PC-3 (cell line): ENCODE results near the gene DGKH. TPM values are rescaled to one million over a fixed set of nuclear protein-coding genes. Genes with fewer than 3 reads are reported as not detected.

Experiments
- ATAC-seq: fragments of 200-7000 bp; cut with Tn5 transposase; 2 replicates; pipeline ENCODE4 v1.9.1; 2020; ENCODE audit warnings: mild to moderate bottlenecking, moderate library complexity
- BruUV-seq: library from RNA; stranded (reverse); fragments of 400-500 nt; replicated peaks from 2 replicates; lab custom pipeline; 2021; lab: Mats Ljungman, UMichigan
- CTCF ChIA-PET: fragments of 300-600 bp; sonication (Branson Sonifier 250); formaldehyde crosslinking; loops from one replicate; lab custom pipeline; 2022; ENCODE audit warnings: antibody characterized with exemption; lab: Charles Lee
- POLR2A ChIA-PET: fragments of 300-600 bp; sonication (Branson Sonifier 250); formaldehyde crosslinking; loops from one replicate; lab custom pipeline; 2022; ENCODE audit warnings: antibody characterized with exemption; ENCODE audit not compliant: unreplicated experiment; lab: Charles Lee
- DNase-seq: peaks from one replicate; pipeline ENCODE4 v3.0.0-alpha.2; 2015
- H2AFZ ChIP-seq: fragments of 300-600 bp; sonication (generic); 2 replicates; pipeline ENCODE4 v1.6.0; 2016; ENCODE audit warnings: antibody characterized with exemption, low read length
- H3F3A ChIP-seq: fragments of 300-600 bp; sonication (generic); one replicate; pipeline ENCODE4 v1.6.0; 2017; ENCODE audit warnings: antibody characterized with exemption, low read length, control low read depth, mild to moderate bottlenecking; ENCODE audit not compliant: unreplicated experiment
- H3K27ac ChIP-seq: fragments of 300-600 bp; sonication (generic); 2 replicates; pipeline ENCODE4 v1.5.1; 2016; ENCODE audit warnings: mild to moderate bottlenecking, low read length
- H3K27me3 ChIP-seq: fragments of 300-600 bp; sonication (generic); 2 replicates; pipeline ENCODE4 v1.6.1; 2016; ENCODE audit warnings: low read length, mixed read lengths
- H3K36me3 ChIP-seq: fragments of 300-600 bp; sonication (generic); 2 replicates; pipeline ENCODE4 v1.6.1; 2016; ENCODE audit warnings: low read depth, mixed run types, low read length, mixed read lengths
- H3K4me1 ChIP-seq: fragments of 300-600 bp; sonication (generic); 2 replicates; pipeline ENCODE4 v1.5.1; 2016; ENCODE audit warnings: low read length; ENCODE audit not compliant: insufficient read depth
- H3K4me2 ChIP-seq: fragments of 300-600 bp; sonication (generic); 2 replicates; pipeline ENCODE4 v1.6.0; 2016; ENCODE audit warnings: low read length
- H3K4me3 ChIP-seq: fragments of 300-600 bp; sonication (generic); 2 replicates; pipeline ENCODE4 v1.5.1; 2016; ENCODE audit warnings: mild to moderate bottlenecking, low read length, mixed read lengths
- H3K79me2 ChIP-seq: fragments of 300-600 bp; sonication (generic); 2 replicates; pipeline ENCODE4 v1.6.1; 2017; ENCODE audit warnings: low read length, mixed read lengths
- H3K9ac ChIP-seq: fragments of 300-600 bp; sonication (generic); 2 replicates; pipeline ENCODE4 v1.6.0; 2016; ENCODE audit warnings: mild to moderate bottlenecking, low read length
- H3K9me2 ChIP-seq: fragments of 300-600 bp; sonication (generic); replicated peaks from 2 replicates; pipeline ENCODE4 v1.6.1; 2016; ENCODE audit warnings: mixed run types, low read length, mixed read lengths
- H3K9me3 ChIP-seq: fragments of 300-600 bp; sonication (generic); 2 replicates; pipeline ENCODE4 v1.6.1; 2016; ENCODE audit warnings: low read length, mixed read lengths
- H4K20me1 ChIP-seq: fragments of 300-600 bp; sonication (generic); 2 replicates; pipeline ENCODE4 v1.6.1; 2016; ENCODE audit warnings: low read length, mixed read lengths
- CTCF ChIP-seq: fragments of 300-600 bp; sonication (generic); conservative IDR thresholded peaks from 2 replicates; pipeline ENCODE4 v1.5.1; 2017; ENCODE audit warnings: antibody characterized with exemption, low read depth, mild to moderate bottlenecking, low read length
- EZH2 ChIP-seq: fragments of 300-600 bp; sonication (generic); IDR thresholded peaks from one replicate; pipeline ENCODE4 v1.6.1; 2017; ENCODE audit warnings: antibody characterized with exemption, mild to moderate bottlenecking, low read length; ENCODE audit not compliant: unreplicated experiment
- EZH2phosphoT487 ChIP-seq: fragments of 300-600 bp; sonication (generic); IDR thresholded peaks from 2 replicates; pipeline ENCODE4 v1.6.1; 2018; ENCODE audit warnings: mild to moderate bottlenecking, antibody characterized with exemption, low read length, borderline replicate concordance
- intact Hi-C: fragments of 100-400 bp; cut with micrococcal nuclease; formaldehyde crosslinking; loops from 2 replicates; pipeline ENCODE4 v1.9.0; 2023
- total RNA-seq: library from RNA; depleted of rRNA; stranded (reverse); fragments of >200 nt; gene quantifications from 2 replicates; pipeline ENCODE4 v1.2.3, GENCODE V29; 2014

The DGKH gene
- total RNA-seq, 1 experiment from 2014 or later = 5.9 TPM

DNA sequence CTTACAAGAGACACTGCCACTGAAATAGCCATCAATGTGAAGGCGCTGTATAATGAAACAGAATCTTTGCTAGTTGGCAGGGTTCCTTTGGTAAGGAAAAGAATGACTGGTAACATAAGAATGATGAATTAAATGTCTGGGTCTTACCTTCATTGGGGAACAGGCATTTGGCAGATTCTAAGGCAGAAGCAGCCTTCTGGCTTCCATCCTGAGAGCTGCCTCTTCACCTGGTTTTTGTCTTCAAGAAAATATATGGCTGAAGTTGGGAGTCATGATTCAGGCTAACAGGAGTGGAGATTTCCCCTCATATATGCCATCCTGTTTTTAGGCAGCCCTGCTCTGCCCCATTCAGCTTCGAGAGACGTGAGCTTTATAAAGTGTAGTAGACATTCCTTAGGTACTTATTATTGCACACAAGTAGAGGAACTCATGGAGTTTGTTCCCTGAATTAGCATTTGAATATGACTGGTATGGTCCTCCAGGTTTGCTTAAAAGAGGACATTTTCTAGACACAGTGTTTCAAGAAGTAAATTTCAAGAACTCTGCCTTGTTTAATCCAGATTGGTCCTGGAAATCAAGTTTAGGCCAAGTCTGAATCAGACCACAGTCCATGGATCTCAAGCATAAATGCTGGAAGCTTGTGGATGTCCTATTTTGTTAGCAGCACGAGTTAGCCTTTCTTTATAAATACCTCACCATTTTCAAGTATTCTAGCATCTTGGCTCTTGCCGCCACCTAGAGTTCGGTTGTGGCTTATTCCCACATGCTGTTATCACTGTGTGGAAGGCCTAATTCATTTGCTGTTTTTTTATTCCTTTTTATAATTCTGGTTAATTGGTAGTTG is 167.4 kb downstream of the DGKH start:
- Histone ChIP-seq H3K9me3 (no peaks in the 10 kb centered on the region), H3K4me1 (peaks cover 20% of the 10 kb centered on the region), H2AFZ (peak overlapping the region; percentile 67; the same call in 1 of the 2 replicates), H4K20me1 (no peaks in the 10 kb centered on the region), H3K27me3 (no peaks in the 10 kb centered on the region), H3K36me3 (peaks cover 13% of the 10 kb centered on the region), H3K4me2 (no peak overlapping the region), H3K9ac (no peak overlapping the region), H3K79me2 (no peaks in the 10 kb centered on the region), H3K9me2 (no peaks in the 10 kb centered on the region), H3K27ac (no peak overlapping the region), H3F3A (no peaks in the 10 kb centered on the region), H3K4me3 (no peak overlapping the region)
- ChIA-PET POLR2A (no interaction called here), CTCF (interaction anchor here (0.6 kb wide), 3 partner anchors 181 to 284 kb away, joined by 3 read pairs; partner anchors contain the start of gene VWA8)
- TF ChIP-seq EZH2 = no peak
- TF ChIP-seq EZH2phosphoT487 = no peak
- peak; percentile 77 for TF ChIP-seq CTCF
- DNase-seq (peak; percentile 53), ATAC-seq (peak; percentile 80)
- BruUV-seq = no TSS peak
- intact Hi-C loops = loop anchor here (1.0 to 10.0 kb wide), 4 partner anchors 105 to 547 kb away; partner anchors contain the start of gene DGKH

DNA sequence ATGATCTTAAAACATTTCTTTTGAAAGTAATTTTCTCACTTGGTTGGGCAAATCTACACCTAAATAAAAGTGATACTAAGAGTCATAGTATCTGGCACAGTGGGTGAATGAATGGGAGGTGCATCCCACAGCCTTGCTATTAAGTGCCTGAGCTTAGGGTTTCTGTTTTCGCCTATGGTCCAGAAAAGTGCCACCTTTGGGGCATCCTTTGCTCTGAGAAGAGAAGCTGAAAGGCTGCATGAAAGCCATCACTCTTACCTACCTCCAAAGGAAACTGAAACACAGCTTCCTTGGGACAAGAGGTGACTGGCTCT is 167.9 kb downstream of the DGKH start:
- no peak; the same call in 1 of the 2 replicates for TF ChIP-seq CTCF
- H3K9me2 ChIP-seq = no peaks in the 10 kb centered on the region
- ATAC-seq = no peak
- no peak overlapping the region for H3K4me2 ChIP-seq
- intact Hi-C loops = loop anchor here (1.0 to 10.0 kb wide), 4 partner anchors 106 to 548 kb away; partner anchors contain the start of gene DGKH
- ChIA-PET POLR2A (interaction anchor here (0.6 kb wide), 1 partner anchor 520 kb away, joined by 5 read pairs; no protein-coding TSS in a partner anchor), CTCF (interaction anchor here (0.6 kb wide), 1 partner anchor 181 kb away, joined by 3 read pairs; no protein-coding TSS in a partner anchor)
- no peak for DNase-seq
- H3K36me3 ChIP-seq = peaks cover 13% of the 10 kb centered on the region
- BruUV-seq = no TSS peak
- no peak overlapping the region for H3K9ac ChIP-seq
- peaks cover 20% of the 10 kb centered on the region for H3K4me1 ChIP-seq
- no peak overlapping the region for H3K4me3 ChIP-seq
- H3K27ac ChIP-seq = no peak overlapping the region
- H4K20me1 ChIP-seq = no peaks in the 10 kb centered on the region
- no peaks in the 10 kb centered on the region for H3F3A ChIP-seq
- H2AFZ ChIP-seq = no peak overlapping the region
- H3K9me3 ChIP-seq = no peaks in the 10 kb centered on the region
- H3K79me2 ChIP-seq = no peaks in the 10 kb centered on the region
- no peaks in the 10 kb centered on the region for H3K27me3 ChIP-seq

GRCh38 chr13:42218576-42218975 is 170.1 kb downstream of the DGKH start:
- BruUV-seq = no TSS peak
- intact Hi-C loops = loop anchor here (5.0 to 10.0 kb wide), 2 partner anchors 174 to 311 kb away; partner anchors contain the start of gene DGKH
- Histone ChIP-seq H4K20me1 (no peaks in the 10 kb centered on the region), H3K9me2 (no peaks in the 10 kb centered on the region), H3K79me2 (no peaks in the 10 kb centered on the region), H2AFZ (no peak overlapping the region), H3K27ac (no peak overlapping the region), H3F3A (no peaks in the 10 kb centered on the region), H3K27me3 (no peaks in the 10 kb centered on the region), H3K36me3 (peaks cover 7% of the 10 kb centered on the region; the same call in 1 of the 2 replicates), H3K9me3 (no peaks in the 10 kb centered on the region), H3K9ac (no peak overlapping the region), H3K4me2 (no peak overlapping the region), H3K4me3 (no peak overlapping the region), H3K4me1 (peaks cover 19% of the 10 kb centered on the region)
- TF ChIP-seq EZH2 (no peak), CTCF (no peak), EZH2phosphoT487 (no peak)
- ChIA-PET POLR2A (no interaction called here), CTCF (no interaction called here)
- ATAC-seq (no peak), DNase-seq (no peak)
